GM04504 (cell line): Measurements from ENCODE around the gene CLEC17A.
"Not testable (repeated sequence)": the region's sequence is repeated elsewhere in the genome, so short reads cannot be mapped to it uniquely, and the experiment has no call there.

Experiments
- DNase-seq: peaks from one replicate; pipeline ENCODE4 v3.0.0-alpha.2; 2012; ENCODE audit warnings: low read depth

The CLEC17A gene

DNA sequence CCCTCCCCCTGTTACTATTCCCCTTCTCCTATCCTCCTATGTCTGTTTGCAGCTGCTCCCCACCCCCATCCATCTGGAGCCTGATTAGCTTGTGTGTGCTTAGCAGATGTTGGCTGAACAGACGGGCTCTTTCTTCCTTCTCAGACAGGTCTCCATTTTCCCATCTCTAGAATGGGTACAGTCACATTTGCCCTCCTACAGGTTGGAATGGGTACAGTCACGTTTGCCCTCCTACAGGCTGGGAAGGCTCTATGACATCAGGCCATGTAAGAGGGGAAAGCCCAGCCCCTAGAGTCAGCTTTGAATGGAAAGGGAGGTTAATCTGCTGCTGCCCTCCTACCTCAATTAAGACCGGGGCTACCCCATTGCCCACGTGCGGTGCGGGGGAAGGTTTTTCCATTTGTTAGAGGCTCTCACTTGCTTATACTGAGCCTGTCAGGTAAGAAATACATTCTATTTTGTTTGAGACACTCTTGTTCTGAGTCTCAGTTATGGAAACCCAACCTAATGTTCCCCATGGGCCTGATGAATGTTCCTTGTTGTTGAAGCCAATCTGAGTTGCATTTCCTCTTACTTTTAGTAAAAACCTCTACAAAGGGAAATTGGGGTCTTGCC, 2.2 kb upstream of the CLEC17A start:
- DNase-seq = no peak

DNA sequence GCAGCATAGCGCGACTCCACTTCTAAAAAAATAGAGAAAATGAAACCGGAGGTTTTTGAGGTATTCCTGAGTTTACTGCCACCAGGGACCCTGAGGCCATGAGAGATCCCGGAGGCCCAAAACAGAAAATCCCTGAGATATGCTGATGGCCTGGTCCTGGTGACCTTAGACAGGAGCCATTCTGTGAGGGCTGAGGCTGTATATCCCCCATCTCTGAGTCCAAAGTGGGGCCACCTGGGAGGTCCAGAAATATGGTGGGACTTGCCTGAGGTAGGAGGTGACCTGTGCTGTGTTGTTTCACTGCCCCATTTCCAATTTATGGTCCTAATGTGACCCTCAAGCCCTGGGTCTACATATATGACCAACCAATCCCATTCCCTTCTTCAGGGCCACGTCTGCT, 1.5 kb downstream of the CLEC17A start:
- DNase-seq = not testable (repeated sequence)

DNA sequence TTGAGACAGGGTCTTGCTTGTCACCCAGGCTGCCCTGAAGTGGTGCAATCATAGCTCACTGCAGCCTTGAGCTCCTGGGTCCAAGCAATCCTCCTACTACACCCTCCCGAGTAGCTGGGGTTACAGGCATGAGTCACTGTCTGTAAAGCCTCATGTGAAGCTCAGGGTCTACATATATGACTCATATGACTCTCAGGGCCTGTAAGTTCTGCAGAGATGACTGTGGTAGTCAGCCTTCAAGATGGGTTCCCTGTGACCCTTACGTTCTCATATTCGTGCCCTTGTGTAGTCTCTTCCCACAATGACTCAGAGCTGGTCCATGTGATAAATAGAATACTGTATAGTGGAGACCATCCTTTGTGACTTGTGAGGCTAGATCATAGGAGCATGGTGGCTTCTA, 2.3 kb downstream of the CLEC17A start:
- not testable (repeated sequence) for DNase-seq

DNA sequence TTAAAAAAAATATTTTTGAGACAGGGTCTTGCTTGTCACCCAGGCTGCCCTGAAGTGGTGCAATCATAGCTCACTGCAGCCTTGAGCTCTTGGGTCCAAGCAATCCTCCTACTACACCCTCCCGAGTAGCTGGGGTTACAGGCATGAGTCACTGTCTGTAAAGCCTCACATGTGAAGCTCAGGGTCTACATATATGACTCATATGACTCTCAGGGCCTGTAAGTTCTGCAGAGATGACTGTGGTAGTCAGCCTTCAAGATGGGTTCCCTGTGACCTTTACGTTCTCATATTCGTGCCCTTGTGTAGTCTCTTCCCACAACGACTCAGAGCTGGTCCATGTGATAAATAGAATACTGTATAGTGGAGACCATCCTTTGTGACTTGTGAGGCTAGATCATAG, 6.5 kb downstream of the CLEC17A start:
- not testable (repeated sequence) for DNase-seq

DNA sequence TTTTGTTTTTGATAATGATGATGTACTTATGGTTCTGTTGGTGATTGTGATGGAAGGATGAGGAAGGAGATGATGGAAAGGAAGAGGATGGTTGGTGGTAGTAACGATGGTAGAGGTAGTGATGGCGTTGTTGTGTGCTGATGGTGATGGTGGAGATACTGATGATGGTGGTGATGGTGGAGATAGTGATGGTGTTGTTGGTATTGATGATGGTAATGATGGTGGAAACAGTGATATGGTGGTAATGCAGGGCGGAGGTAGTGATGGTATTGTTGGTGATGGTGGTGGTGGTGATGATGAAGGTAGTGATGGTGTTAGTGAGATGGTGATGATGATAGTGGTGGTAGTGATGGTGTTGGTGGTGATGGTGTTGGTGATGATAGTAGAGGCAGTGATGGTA, 12.7 kb downstream of the CLEC17A start:
- no peak for DNase-seq

DNA sequence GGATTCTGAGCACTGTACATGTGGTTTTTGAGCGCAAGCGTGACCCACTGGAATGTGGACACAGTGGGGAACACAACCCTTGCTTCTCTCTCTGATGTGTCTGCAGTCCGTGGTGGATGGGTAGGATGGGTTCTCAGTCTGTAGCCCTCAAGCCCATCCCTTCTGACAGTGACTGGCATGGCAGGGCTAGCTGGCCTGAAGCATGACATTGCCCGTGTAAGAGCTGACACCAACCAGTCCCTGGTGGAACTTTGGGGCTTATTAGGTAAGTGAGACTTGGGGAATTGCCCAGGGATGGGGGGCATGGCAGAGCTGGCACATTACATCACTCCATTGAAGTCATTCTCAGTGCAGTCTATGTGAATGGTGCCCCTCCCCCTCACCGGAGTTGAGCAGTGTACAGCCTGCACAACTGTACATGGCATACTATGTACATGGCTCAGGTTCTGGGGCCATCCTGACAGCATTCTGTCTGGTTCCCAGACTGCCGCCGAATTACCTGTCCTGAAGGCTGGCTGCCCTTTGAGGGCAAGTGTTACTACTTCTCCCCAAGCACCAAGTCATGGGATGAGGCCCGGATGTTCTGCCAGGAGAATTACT, 16.8 kb downstream of the CLEC17A start:
- no peak for DNase-seq

DNA sequence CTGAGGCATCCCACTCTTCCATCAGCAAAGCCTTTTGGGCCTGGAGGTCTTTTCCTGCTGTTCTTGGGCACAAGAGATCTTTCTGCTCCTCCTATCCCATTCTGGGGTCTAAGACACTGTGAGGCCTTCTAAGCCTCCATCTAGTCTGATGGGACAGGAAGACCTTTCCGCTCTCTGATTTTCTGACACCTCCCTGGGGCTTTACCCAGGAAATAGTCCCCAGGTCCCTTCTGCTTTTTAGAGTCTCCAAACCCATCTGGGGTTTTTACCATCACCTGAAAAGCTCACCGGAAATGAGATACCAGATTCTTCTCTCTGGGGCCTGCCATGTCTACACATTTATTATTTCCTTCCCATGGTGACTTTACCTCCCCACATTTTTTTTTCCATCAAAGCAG, 21.1 kb downstream of the CLEC17A start:
- no peak for DNase-seq

DNA sequence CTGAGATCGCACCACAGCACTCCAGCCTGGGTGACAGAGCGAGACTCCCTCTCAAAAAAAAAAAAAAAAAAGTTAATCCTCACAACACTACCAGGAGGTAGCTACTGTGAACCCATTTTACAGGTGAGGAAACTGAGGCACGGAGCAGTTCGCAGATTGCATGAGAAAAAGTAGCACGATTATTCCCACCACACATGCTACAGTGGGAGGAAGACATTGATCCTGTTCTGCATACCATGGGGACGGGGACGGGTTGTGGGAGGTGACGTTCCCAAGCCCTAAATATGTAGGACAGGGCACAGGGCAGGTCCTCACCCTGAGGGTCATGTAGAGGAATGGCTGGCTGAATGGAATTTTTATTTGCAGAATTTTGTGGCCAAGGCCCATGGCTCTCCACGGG, 23.7 kb downstream of the CLEC17A start:
- DNase-seq = no peak

DNA sequence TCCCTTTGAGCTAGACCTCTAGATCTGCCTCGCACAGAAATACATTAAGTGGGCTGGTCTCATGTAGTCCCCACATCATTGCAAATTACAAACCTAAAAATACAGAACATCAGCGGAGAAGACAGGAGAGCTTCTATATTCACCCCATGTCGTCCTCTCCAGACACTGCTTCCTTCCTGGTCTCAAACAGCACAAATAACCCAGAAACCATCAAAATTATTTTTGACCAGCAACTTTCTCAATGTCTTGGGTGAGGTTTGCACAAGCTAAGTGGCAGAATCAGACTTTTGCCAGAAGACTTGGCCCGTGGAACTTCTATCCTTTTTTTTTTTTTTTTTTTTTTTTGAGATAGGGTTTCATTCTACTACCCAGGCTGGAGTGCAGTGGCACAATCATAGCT, 28.2 kb downstream of the CLEC17A start:
- no peak for DNase-seq

DNA sequence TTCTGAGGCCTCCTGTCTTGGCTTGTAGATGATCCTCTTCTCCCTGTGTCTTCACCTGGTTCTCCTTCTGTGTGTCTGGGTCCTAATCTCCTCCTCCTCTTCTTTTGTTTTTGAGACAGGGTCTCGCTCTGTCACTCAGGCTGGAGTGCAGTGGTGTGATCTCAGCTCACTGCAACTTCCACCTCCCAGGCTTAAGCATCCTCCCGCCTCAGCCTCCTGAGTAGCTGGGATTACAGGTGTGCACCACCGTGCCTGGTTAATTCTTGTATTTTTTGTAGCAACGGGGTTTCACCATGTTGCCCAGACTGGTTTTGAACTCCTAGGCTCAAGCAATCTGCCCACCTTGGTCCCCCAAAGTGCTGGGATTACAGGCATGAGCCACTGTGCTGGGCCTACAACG, 29.4 kb downstream of the CLEC17A start:
- not testable (repeated sequence) for DNase-seq

DNA sequence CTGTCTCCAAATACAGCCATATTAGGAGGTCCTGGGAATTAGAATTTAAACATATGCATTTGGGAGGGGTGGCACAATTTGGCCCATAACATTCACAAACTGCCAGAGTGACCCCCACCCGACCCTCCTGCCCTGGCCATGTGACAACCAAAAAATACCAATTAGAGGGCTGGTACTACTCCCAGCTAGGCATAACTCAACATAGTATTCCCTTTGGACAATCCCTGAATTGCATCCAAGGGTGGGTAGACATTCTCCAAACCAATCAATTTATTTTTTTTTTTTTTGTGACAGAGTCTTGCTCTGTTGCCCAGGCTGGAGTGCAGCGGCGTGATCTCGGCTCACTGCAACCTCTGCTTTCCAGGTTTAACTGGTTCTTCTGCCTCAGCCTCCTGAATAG, 29.8 kb downstream of the CLEC17A start:
- no peak for DNase-seq

DNA sequence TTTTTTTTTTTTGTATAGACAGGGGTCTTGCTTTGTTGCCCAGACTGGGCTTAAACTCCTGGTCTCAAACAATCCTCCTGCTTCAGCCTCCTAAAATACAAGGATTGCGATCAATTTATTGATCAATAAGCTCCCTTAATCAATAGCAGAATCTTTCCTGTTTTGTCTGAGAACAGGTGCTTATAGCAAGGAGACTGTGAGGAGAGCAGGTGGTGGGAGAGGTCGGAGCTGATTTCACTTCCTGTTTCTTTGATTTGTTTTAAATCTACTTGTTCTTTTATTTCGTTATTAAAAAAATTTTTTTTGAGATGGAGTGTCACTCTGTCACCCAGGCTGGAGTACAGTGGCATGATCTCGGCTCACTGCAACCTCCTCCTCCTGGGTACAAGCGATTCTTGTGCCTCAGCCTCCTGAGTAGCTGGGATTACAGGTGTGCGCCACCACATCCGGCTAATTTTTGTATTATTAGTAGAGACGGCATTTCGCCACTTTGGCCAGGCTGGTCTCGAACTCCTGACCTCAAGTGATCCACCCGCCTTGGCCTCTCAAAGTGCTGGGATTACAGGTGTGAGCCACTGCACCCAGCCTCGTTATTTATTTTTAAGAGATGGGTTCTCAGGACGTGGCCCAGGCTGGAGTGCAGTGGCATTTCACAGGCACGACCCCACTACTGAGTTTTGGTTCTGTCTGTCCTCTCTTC, 30.7 kb downstream of the CLEC17A start:
- DNase-seq = not testable (repeated sequence)

DNA sequence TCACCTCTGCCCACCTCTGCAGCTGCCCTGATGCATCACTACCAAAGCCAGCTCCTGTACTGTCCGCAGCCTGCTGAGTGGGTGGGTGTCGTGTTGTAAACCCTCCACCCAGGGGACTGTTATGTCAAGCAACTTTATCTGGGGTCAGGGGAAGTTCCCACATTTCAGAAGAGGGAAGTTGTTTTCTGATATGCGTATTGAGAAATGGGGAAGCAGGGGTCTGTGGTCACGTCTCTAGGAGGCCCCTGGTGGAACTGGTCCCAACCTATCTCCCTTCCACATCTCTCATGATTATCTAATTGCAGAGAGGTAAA, 31.2 kb downstream of the CLEC17A start:
- DNase-seq = no peak

DNA sequence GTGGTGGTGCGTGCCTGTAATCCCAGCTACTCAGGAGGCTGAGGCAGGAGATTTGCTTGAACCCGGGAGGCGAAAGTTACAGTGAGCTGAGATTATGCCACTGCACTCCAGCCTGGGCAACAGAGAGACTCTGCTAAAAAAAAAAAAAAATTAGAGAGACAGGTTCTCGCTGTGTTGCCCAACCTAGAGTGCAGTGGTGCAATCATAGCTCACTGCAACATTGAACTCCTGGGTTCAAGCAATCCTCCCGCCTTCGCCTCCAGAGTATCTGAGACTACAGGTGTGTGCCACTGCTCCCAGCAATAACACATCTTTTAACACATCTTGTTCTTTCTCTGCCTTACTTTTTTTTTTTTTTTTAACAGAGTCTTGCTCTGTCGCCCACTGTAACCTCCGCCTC, 32.7 kb downstream of the CLEC17A start:
- no peak for DNase-seq

DNA sequence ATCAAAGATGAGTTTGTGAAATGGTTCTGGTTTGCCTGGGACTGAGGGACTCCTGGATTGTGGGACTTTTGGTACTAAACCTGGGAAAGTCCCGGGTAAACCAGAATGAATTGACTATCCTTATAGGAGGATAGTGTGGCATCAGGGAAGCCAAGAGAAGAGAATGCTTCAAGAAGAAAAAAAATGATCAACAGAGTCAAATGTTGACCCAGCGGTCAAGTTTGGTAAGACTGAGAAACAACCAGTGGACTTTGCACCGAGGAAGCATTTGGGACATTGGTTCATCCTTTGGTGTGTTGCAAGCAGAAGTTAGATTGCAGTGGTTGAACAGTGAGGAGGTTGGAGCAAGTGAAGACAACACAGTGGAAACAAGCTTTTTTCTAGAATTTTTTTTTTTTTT, 33.5 kb downstream of the CLEC17A start:
- no peak for DNase-seq

DNA sequence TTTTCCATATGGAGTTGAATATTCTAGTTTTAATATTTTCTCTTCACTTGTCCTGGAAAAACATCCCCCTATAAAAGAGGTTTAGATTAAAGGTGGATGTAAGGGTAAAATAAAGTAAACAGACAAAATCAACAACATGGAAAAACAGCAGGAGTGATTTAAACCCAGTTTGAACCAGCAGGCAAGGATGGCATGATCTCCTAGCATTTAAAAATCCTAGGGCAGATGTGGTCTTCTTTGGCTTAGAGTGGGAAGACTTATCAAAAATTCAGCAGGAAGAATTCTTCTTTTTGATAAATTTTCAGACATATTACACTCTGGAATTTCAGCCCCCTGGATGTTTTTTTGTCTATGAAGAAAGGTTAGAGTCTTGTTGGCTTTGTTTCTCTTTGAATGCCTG, 36.5 kb downstream of the CLEC17A start:
- DNase-seq = no peak

DNA sequence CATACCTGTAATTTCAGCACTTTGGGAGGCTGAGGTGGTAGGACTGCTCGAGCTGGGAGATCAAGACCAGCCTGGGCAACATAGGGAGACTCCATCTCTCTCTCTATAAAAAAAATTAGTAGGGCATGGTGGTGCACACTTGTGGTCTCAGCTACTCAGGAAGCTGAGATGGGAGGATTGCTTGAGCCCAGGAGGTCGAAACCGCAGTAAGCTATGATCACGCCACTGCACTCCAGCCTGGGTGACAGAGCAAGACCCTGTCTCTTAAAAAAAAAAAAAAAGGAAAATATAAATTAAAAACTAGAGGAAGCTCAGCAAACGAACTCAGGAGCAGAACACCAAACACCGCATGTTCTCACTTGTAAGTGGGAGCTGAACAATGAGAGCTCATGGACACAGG, 41.6 kb downstream of the CLEC17A start:
- DNase-seq = not testable (repeated sequence)

DNA sequence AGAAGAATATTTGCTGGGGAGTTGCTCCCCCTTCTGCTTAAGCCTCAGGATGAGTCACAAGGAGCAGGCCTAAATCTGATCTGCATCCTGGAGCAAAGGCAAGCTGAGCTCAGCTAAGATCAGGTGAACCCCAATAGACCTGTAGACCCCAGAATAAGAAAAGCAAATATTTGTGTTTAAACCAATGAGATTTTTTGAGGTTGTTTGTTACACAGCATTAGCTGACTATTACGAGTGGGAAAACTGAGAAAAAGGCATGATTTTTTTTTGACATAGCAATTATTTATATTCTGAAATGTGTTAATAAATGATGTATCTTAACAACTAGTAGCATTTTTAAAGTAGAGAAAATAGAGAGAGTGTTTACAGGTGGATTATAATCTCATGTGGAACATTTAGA, 46.7 kb downstream of the CLEC17A start:
- no peak for DNase-seq

DNA sequence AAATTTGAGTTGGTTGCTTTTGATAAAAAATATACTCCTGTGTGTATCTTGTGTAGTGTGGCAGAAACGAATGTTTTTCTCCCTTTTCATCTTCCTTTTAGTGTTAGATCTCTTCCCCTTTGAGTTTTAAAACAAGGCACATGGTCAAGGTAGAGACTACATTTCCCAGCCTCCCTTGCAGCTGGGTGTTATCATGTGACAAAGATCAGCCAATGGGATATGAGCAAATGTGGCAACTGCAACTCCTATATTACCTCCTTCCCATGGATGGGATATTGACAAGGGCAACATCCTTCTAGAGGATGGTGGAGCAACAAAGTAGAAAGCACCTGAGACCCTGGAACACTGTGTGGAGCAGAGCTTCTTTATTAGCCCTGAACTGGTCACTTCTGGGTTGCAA, 49.4 kb downstream of the CLEC17A start:
- DNase-seq = no peak

DNA sequence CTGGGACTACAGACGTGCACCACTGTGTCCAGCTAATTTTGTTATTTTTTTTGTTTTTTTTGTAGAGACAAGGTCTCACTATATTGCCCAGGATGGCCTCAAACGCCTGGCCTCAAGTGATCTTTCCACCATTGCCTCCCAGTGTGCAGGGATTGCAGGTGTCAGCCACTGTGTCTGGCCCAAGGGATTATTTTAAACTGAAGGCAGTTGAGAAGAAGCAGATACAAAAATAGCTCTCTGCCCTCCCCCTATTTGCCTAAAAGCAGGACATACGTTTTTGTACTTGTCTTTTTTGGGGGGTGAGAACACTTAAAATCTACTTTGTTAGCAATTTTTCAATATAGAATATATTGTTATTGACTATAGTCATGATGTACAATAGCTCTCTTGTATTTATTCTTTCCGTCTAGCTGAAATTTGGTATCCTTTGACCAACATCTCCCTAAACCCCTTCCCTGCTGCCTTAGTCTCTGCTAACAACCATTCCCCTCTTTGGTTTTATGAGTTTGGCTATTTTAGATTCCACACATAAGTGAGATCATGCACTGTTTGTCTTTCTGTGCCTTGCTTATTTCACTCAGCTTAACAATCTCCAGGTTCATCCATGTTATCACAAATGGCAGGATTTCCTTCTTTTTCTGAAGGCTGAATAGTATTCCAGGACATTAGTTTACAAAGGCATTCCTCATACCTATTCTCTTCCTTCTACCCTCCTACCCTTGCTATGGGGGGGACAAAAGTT, 56.8 kb downstream of the CLEC17A start:
- no peak for DNase-seq

DNA sequence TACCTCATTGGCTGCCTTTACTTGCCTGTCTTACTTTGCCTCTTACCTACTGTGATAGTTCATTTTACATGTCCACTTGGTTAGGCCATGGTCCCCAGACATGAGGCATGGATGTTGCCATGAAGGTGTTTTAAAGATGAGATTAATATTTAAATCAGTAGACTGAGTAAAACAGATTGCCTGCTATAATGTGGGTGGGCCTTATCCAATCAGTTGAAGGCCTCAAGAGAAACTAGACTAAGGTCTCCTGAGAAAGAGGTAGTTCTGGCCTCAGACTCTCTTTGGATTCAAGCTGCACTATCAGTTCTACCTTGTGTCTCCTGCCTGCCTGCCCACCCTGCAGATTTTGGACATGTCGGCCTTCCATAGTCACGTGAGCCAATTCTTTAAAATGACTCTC, 65.6 kb downstream of the CLEC17A start:
- no peak for DNase-seq

DNA sequence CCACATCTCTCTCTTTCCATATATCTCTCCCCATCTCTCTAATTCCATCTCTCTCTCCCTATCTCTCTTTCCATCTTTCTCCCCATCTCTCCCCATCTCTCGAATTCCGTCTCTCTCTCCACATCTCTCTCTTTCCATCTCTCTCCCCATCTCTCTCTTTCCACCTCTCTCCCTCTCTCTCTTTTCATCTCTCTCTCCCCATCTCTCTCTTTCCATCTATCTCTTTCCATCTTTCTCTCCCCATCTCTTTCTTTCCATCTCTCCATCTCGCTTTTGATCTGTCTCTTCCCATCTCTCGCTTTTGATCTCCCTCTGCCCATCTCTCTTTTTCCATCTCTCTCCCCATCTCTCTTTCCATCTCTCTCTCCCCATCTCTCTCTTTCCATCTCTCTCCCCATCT, 66.1 kb downstream of the CLEC17A start:
- no peak for DNase-seq

DNA sequence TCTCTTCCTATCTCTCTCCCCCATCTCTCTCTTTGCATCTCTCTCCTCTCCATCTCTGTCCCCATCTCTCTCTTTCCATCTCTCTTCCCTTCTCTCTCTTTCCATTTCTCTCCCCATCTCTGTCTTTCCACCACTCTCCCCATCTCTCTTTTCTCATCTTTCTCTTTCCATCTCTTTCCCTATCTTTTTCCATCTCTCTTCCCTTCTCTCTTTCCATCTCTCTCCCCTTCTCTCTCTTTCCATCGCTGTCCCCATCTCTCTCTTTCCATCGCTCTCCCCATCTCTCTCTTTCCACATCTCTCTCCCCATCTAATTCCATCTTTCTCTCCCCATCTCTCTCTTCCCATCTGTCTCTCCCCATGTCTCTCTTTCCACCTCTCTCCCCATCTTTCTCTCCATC, 67.3 kb downstream of the CLEC17A start:
- no peak for DNase-seq
